OCI-LY7 (cell line): ENCODE results near the gene SYNJ2. TPM values are rescaled to one million over a fixed set of nuclear protein-coding genes. Genes with fewer than 3 reads are reported as not detected.

Experiments used
- BruUV-seq: library from RNA; stranded (reverse); fragments of 400-500 nt; replicated peaks from 2 replicates; lab custom pipeline; 2021; lab: Mats Ljungman, UMichigan
- CTCF ChIA-PET: fragments of 300-600 bp; sonication (Branson Sonifier 250); formaldehyde crosslinking; loops from one replicate; lab custom pipeline; 2022; ENCODE audit warnings: antibody characterized with exemption; ENCODE audit not compliant: unreplicated experiment; lab: Charles Lee
- POLR2A ChIA-PET: fragments of 300-600 bp; sonication (Branson Sonifier 250); formaldehyde crosslinking; loops from one replicate; lab custom pipeline; 2022; ENCODE audit warnings: antibody characterized with exemption; lab: Charles Lee
- DNase-seq: peaks from one replicate; pipeline ENCODE4 v3.0.0-alpha.2; 2015; ENCODE audit warnings: low spot score
- H2AFZ ChIP-seq: fragments of 200-600 bp; sonication (generic), shearing (Covaris generic); 2 replicates; pipeline ENCODE4 v1.6.1; 2014; ENCODE audit warnings: mild to moderate bottlenecking, antibody characterized with exemption, low read length, moderate library complexity
- H3K27ac ChIP-seq: fragments of 200-600 bp; sonication (generic); 2 replicates; pipeline ENCODE4 v1.5.1; 2014; ENCODE audit warnings: mixed run types, low read depth, mild to moderate bottlenecking, moderate library complexity, low read length, inconsistent platforms; ENCODE audit not compliant: poor library complexity, severe bottlenecking
- H3K36me3 ChIP-seq: fragments of 200-600 bp; sonication (generic); 2 replicates; pipeline ENCODE4 v1.6.1; 2014; ENCODE audit warnings: mild to moderate bottlenecking, antibody characterized with exemption, low read length, moderate library complexity, mixed read lengths; ENCODE audit not compliant: insufficient read depth
- H3K4me1 ChIP-seq: fragments of 200-600 bp; sonication (generic); 2 replicates; pipeline ENCODE4 v1.5.1; 2014; ENCODE audit warnings: mild to moderate bottlenecking, low read length; ENCODE audit not compliant: insufficient read depth, poor library complexity, severe bottlenecking
- H3K4me2 ChIP-seq: fragments of 200-600 bp; sonication (generic); 2 replicates; pipeline ENCODE4 v1.6.1; 2014; ENCODE audit warnings: mild to moderate bottlenecking, low read length
- H3K4me3 ChIP-seq: fragments of 200-600 bp; sonication (generic); 2 replicates; pipeline ENCODE4 v1.5.1; 2014; ENCODE audit warnings: mild to moderate bottlenecking, low read depth, low read length; ENCODE audit not compliant: poor library complexity, severe bottlenecking
- H3K79me2 ChIP-seq: fragments of 200-600 bp; sonication (generic); 2 replicates; pipeline ENCODE4 v1.6.1; 2016; ENCODE audit warnings: low read depth, mild to moderate bottlenecking, low read length, moderate library complexity, mixed read lengths; ENCODE audit not compliant: insufficient read depth
- H3K9me2 ChIP-seq: fragments of 200-600 bp; sonication (generic); 2 replicates; pipeline ENCODE4 v1.6.1; 2016; ENCODE audit warnings: mild to moderate bottlenecking, low read length, mixed read lengths; ENCODE audit not compliant: insufficient read depth
- H3K9me3 ChIP-seq: fragments of 200-600 bp; sonication (generic); 2 replicates; pipeline ENCODE4 v1.6.1; 2014; ENCODE audit warnings: mild to moderate bottlenecking, mixed run types, low read length, mixed read lengths
- H4K20me1 ChIP-seq: fragments of 200-600 bp; sonication (generic); 2 replicates; pipeline ENCODE4 v1.6.1; 2014; ENCODE audit warnings: mild to moderate bottlenecking, antibody characterized with exemption, low read length, moderate library complexity, mixed read lengths; ENCODE audit not compliant: insufficient read depth
- EZH2phosphoT487 ChIP-seq: fragments of 200-600 bp; sonication (generic); IDR thresholded peaks from 2 replicates; pipeline ENCODE4 v1.6.1; 2018; ENCODE audit warnings: low read depth, borderline replicate concordance, mild to moderate bottlenecking, mixed run types, antibody characterized with exemption, low read length, moderate library complexity, mixed read lengths
- intact Hi-C: fragments of 100-400 bp; cut with micrococcal nuclease; formaldehyde crosslinking; loops from one replicate; pipeline ENCODE4 v1.10.0; 2022; ENCODE audit not compliant: unreplicated experiment
- total RNA-seq, 2 experiments: library from RNA; depleted of rRNA in 1 of 2; stranded (reverse); fragments of >200 nt in 1 of 2; shearing (Covaris generic) in 1 of 2; gene quantifications; 2 replicates each; pipeline ENCODE4 v1.2.3, GENCODE V29; 2014 to 2022
- TF ChIP-seq, protein P1 (sequence below): fragments of 200-600 bp; sonication (generic); conservative IDR thresholded peaks from 2 replicates; pipeline ENCODE4 v1.5.1; 2014; ENCODE audit warnings: mild to moderate bottlenecking, antibody characterized with exemption, low read length, moderate library complexity, mixed read lengths

SYNJ2 gene
- total RNA-seq, 2 experiments from 2014 or later = 0.21 TPM; not detected in 1

DNA sequence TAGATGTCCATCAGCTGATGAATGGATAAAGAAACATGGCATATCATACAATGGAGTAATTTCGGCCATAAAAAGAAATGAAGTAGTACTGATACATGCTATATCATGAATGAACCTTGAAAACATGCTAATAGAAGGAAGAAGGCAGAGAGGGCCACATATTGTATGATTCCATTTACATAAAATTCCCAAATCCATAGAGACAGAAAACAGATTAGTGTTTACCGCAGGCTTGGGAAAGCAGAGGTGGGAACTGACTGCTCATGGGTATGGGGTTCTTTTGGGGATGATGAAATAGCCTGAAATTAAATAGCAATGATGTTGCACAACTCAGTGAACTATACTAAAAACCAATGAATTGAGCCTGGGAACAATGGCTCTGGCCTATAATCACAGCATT lies 128.1 kb downstream of the SYNJ2 start:
- CTCF ChIA-PET = no interaction called here

DNA sequence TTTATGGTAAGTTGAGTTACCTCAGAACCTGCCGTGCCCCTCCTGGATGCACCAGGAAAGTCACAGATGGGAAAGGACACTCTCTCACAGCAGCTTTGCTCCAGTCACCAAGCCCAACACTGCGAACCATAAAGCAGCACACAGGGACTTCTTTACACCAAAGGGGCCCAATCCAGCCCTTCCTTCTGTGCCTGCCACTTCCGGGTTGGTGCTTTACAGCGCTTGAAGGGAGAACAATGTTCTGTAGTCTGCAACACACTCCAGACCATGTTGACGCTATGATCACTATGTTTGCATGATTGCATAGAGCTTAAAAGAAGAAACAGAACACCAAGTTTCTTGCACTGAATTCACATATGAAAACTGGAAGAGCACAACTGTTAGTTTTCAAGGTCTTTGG lies 129.3 kb downstream of the SYNJ2 start:
- peaks cover 10% of the 10 kb centered on the region; the same call in 1 of the 2 replicates for H3K36me3 ChIP-seq
- no peaks in the 10 kb centered on the region for H3K9me2 ChIP-seq
- no peak for DNase-seq
- CTCF ChIA-PET = no interaction called here
- TF ChIP-seq, protein P1, sequence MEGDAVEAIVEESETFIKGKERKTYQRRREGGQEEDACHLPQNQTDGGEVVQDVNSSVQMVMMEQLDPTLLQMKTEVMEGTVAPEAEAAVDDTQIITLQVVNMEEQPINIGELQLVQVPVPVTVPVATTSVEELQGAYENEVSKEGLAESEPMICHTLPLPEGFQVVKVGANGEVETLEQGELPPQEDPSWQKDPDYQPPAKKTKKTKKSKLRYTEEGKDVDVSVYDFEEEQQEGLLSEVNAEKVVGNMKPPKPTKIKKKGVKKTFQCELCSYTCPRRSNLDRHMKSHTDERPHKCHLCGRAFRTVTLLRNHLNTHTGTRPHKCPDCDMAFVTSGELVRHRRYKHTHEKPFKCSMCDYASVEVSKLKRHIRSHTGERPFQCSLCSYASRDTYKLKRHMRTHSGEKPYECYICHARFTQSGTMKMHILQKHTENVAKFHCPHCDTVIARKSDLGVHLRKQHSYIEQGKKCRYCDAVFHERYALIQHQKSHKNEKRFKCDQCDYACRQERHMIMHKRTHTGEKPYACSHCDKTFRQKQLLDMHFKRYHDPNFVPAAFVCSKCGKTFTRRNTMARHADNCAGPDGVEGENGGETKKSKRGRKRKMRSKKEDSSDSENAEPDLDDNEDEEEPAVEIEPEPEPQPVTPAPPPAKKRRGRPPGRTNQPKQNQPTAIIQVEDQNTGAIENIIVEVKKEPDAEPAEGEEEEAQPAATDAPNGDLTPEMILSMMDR = no peak
- TF ChIP-seq EZH2phosphoT487 = no peak
- no peaks in the 10 kb centered on the region for H3K9me3 ChIP-seq
- intact Hi-C loops = no loop called here
- H3K79me2 ChIP-seq = no peaks in the 10 kb centered on the region
- H3K4me1 ChIP-seq = no peaks in the 10 kb centered on the region
- POLR2A ChIA-PET = interaction anchor here (0.6 to 0.7 kb wide), 2 partner anchors 38 to 377 kb away, joined by 3 to 8 read pairs; no protein-coding TSS in a partner anchor
- H2AFZ ChIP-seq = no peak overlapping the region
- no peak overlapping the region for H3K4me3 ChIP-seq
- no peak overlapping the region for H3K27ac ChIP-seq
- BruUV-seq = no TSS peak
- no peaks in the 10 kb centered on the region for H4K20me1 ChIP-seq
- no peak overlapping the region for H3K4me2 ChIP-seq

More for the DNA sequence above, 128.1 kb downstream of the SYNJ2 start:
- no peaks in the 10 kb centered on the region for H3K9me3 ChIP-seq
- H3K27ac ChIP-seq = no peak overlapping the region
- no peak for TF ChIP-seq EZH2phosphoT487
- H3K9me2 ChIP-seq = no peaks in the 10 kb centered on the region
- DNase-seq = no peak
- POLR2A ChIA-PET = no interaction called here
- H3K4me1 ChIP-seq = no peaks in the 10 kb centered on the region
- no peak overlapping the region for H3K4me2 ChIP-seq
- no peaks in the 10 kb centered on the region for H4K20me1 ChIP-seq
- no peaks in the 10 kb centered on the region for H3K79me2 ChIP-seq
- intact Hi-C loops = no loop called here
- no peak overlapping the region for H2AFZ ChIP-seq
- no TSS peak for BruUV-seq
- peaks cover 10% of the 10 kb centered on the region; the same call in 1 of the 2 replicates for H3K36me3 ChIP-seq
- no peak overlapping the region for H3K4me3 ChIP-seq

DNA sequence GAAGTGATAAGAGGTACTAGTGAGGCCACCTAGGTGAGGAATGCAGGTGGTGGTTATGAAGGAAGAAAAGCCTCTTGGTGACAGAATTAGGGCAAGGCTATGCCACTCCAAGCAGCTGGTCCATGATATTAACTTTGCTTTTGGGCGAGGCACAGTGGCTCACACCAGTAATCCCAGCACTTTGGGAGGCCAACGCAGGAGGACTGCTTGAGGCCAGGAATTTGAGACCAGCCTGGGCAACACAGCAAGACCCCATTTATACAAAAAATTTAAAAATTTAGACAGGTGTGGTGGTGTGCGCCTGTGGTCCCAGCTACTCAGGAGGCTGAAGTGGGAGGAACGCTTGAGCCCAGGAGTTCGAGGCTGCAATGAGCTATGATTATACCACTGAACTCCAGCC lies 130.3 kb downstream of the SYNJ2 start:
- no peaks in the 10 kb centered on the region for H3K9me3 ChIP-seq
- no peaks in the 10 kb centered on the region for H4K20me1 ChIP-seq
- no TSS peak for BruUV-seq
- ChIA-PET POLR2A (interaction anchor here (0.6 kb wide), 2 partner anchors 63 to 391 kb away, joined by 4 to 6 read pairs; no protein-coding TSS in a partner anchor), CTCF (interaction anchor here (0.6 kb wide), 1 partner anchor 123 kb away, joined by 3 read pairs; no protein-coding TSS in a partner anchor)
- DNase-seq = no peak
- no peaks in the 10 kb centered on the region for H3K79me2 ChIP-seq
- H3K9me2 ChIP-seq = no peaks in the 10 kb centered on the region
- TF ChIP-seq EZH2phosphoT487 = no peak
- TF ChIP-seq, protein P1 = no peak
- no peak overlapping the region for H3K4me2 ChIP-seq
- no peak overlapping the region for H3K4me3 ChIP-seq
- peaks cover 10% of the 10 kb centered on the region; the same call in 1 of the 2 replicates for H3K36me3 ChIP-seq
- H3K27ac ChIP-seq = no peak overlapping the region
- H3K4me1 ChIP-seq = no peaks in the 10 kb centered on the region
- intact Hi-C loops = no loop called here
- H2AFZ ChIP-seq = no peak overlapping the region
